Measurements from ENCODE around the gene NUDT16L1.

DNA sequence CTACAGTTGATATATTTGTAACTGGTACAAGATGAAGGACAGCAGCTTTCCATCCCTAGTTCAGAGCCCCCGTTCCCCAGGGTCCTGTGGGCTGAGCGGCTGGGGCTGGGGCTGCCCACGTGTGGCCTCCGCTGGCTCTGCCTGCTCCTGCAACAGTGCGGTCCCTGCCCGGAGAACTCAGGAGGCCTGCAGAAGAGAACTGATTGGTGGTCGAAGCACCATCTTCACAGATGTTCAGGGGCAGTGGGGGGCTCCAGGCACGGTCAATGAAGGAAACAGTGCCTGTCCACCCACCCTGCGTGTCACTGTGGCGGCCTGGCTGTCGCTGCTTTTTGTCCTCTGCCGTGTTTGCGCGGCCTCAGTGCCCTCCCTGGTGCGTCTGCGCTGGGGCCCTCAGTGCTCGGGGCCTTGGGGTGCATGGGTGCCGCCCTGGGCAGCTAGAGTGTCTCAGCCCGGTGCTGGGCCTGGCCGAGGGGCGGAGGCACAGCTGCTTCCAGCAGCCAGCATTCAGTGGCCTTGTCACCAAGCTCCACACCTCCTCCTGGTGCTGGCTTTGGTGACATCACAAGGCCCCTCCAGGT is 4.2 kb upstream of the NUDT16L1 start:
- TF ChIP-seq, protein P1, sequence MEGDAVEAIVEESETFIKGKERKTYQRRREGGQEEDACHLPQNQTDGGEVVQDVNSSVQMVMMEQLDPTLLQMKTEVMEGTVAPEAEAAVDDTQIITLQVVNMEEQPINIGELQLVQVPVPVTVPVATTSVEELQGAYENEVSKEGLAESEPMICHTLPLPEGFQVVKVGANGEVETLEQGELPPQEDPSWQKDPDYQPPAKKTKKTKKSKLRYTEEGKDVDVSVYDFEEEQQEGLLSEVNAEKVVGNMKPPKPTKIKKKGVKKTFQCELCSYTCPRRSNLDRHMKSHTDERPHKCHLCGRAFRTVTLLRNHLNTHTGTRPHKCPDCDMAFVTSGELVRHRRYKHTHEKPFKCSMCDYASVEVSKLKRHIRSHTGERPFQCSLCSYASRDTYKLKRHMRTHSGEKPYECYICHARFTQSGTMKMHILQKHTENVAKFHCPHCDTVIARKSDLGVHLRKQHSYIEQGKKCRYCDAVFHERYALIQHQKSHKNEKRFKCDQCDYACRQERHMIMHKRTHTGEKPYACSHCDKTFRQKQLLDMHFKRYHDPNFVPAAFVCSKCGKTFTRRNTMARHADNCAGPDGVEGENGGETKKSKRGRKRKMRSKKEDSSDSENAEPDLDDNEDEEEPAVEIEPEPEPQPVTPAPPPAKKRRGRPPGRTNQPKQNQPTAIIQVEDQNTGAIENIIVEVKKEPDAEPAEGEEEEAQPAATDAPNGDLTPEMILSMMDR (IDR thresholded peaks at IDR 0.05) = no peak
- no peak for TF ChIP-seq POLR2A (IDR thresholded peaks at IDR 0.05)
